NCI-H82 (cell line): Measurements from ENCODE around the gene FTO.

Experiments used
- DNase-seq: peaks from one replicate; lab custom pipeline; 2025; lab: John Stamatoyannopoulos, UW

Gene FTO

GRCh38 chr16:54160939-54161897 lies 457.3 kb downstream of the FTO start:
- no peak for DNase-seq

GRCh38 chr16:54163197-54163843 lies 459.4 kb downstream of the FTO start:
- no peak for DNase-seq

- no peak for DNase-seq
Observed at GRCh38 chr16:54164789-54165173, 460.8 kb downstream of the FTO start.

- DNase-seq: no peak
Observed at GRCh38 chr16:54165174-54165911, 461.4 kb downstream of the FTO start.

GRCh38 chr16:54165912-54166865 lies 462.2 kb downstream of the FTO start:
- DNase-seq: no peak

GRCh38 chr16:54169112-54169511 lies 465.2 kb downstream of the FTO start:
- no peak for DNase-seq

GRCh38 chr16:54171626-54172537 lies 467.9 kb downstream of the FTO start:
- DNase-seq: no peak

- no peak for DNase-seq
Observed at GRCh38 chr16:54173490-54173889, 469.5 kb downstream of the FTO start.

GRCh38 chr16:54174201-54174600 lies 470.2 kb downstream of the FTO start:
- peak; percentile 50 for DNase-seq

- no peak for DNase-seq
Observed at GRCh38 chr16:54174750-54175149, 470.8 kb downstream of the FTO start.

- no peak for DNase-seq
Observed at GRCh38 chr16:54175169-54175551, 471.2 kb downstream of the FTO start.

- no peak for DNase-seq
Observed at GRCh38 chr16:54175552-54176375, 471.8 kb downstream of the FTO start.

GRCh38 chr16:54176376-54176901 lies 472.5 kb downstream of the FTO start:
- DNase-seq: no peak

GRCh38 chr16:54177052-54177861 lies 473.3 kb downstream of the FTO start:
- no peak for DNase-seq

GRCh38 chr16:54177862-54178477 lies 474.0 kb downstream of the FTO start:
- no peak for DNase-seq

GRCh38 chr16:54178478-54178976 lies 474.6 kb downstream of the FTO start:
- DNase-seq: no peak
